Activated CD8-positive, alpha-beta memory T cell treated with anti-CD3 and anti-CD28 coated beads for 36 hours (primary cell): ENCODE data around the gene BRCA2. TPM values are rescaled to one million over a fixed set of nuclear protein-coding genes. Genes with fewer than 3 reads are reported as not detected.

Experiments
- CTCF ChIA-PET: fragments of 350-600 bp; sonication (Branson Sonifier 250); formaldehyde crosslinking; loops from one replicate; lab custom pipeline; 2021; ENCODE audit warnings: antibody characterized with exemption; lab: Charles Lee
- POLR2A ChIA-PET: fragments of 350-600 bp; sonication (Branson Sonifier 250); formaldehyde crosslinking; loops from one replicate; lab custom pipeline; 2021; ENCODE audit warnings: antibody characterized with exemption; lab: Charles Lee
- total RNA-seq, 2 experiments: library from RNA; stranded (reverse); gene quantifications; one replicate each; pipeline ENCODE4 v1.2.3, GENCODE V29; 2021

Gene BRCA2
- total RNA-seq, 2 experiments from 2014 or later, result 17.7 to 18.4 TPM

GRCh38 chr13:32443111-32443510 lies 127.8 kb downstream of the BRCA2 start:
- ChIA-PET POLR2A (interaction anchor here (1.2 kb wide), 1 partner anchor 15 kb away, joined by 3 read pairs; the partner anchor contains the start of gene N4BP2L1), CTCF (no interaction called here)

GRCh38 chr13:32445461-32445860 lies 130.2 kb downstream of the BRCA2 start:
- ChIA-PET CTCF (no interaction called here), POLR2A (no interaction called here)

GRCh38 chr13:32446220-32446619 lies 130.9 kb downstream of the BRCA2 start:
- POLR2A ChIA-PET, result no interaction called here
- CTCF ChIA-PET, result no interaction called here

GRCh38 chr13:32446773-32447465 lies 131.6 kb downstream of the BRCA2 start:
- ChIA-PET POLR2A (no interaction called here), CTCF (no interaction called here)

GRCh38 chr13:32447894-32448623 lies 132.8 kb downstream of the BRCA2 start:
- POLR2A ChIA-PET, result interaction anchor here (0.7 kb wide), 1 partner anchor 90 kb away, joined by 3 read pairs; no protein-coding TSS in a partner anchor
- CTCF ChIA-PET, result interaction anchor here (0.7 to 1.0 kb wide), 2 partner anchors 15 to 132 kb away, joined by 3 to 4 read pairs; partner anchors contain the start of genes BRCA2 and ZAR1L

- POLR2A ChIA-PET, result interaction anchor here (0.7 kb wide), 1 partner anchor 89 kb away, joined by 3 read pairs; no protein-coding TSS in a partner anchor
- CTCF ChIA-PET, result interaction anchor here (0.7 to 1.0 kb wide), 2 partner anchors 14 to 133 kb away, joined by 3 to 4 read pairs; partner anchors contain the start of genes BRCA2 and ZAR1L
Observed at GRCh38 chr13:32448972-32449371, 133.7 kb downstream of the BRCA2 start.

Other genes with a start within 250 kb of the BRCA2 start
- gene ZAR1L, start 145 bp upstream of the BRCA2 start, total RNA-seq, result not detected
- gene N4BP2L1, start 112.6 kb downstream of the BRCA2 start, total RNA-seq, result 10 to 100 TPM; 10.7 to 12.9 TPM
- gene N4BP2L2, start 223.3 kb downstream of the BRCA2 start, total RNA-seq, result 10 to 100 TPM; 66.8 to 72.1 TPM